RKO (cell line): ENCODE results near the gene PRR23E.

ENCODE experiments used
- DNase-seq: peaks from one replicate; pipeline ENCODE4 v3.0.0-alpha.2; 2016; ENCODE audit warnings: low spot score

Gene PRR23E

GRCh38 chr3:127209840-127210653, 17.1 kb downstream of the PRR23E start:
- no peak for DNase-seq

GRCh38 chr3:127210654-127210943, 17.7 kb downstream of the PRR23E start:
- no peak for DNase-seq

- no peak for DNase-seq
Measured at GRCh38 chr3:127211118-127212060, 18.5 kb downstream of the PRR23E start.

- no peak for DNase-seq
Measured at GRCh38 chr3:127212231-127212630, 19.3 kb downstream of the PRR23E start.

GRCh38 chr3:127212711-127213110, 19.8 kb downstream of the PRR23E start:
- DNase-seq = no peak

GRCh38 chr3:127213381-127213918, 20.5 kb downstream of the PRR23E start:
- no peak for DNase-seq

GRCh38 chr3:127214975-127215374, 22.0 kb downstream of the PRR23E start:
- DNase-seq = no peak

- no peak for DNase-seq
Measured at GRCh38 chr3:127215714-127216414, 22.9 kb downstream of the PRR23E start.

GRCh38 chr3:127216415-127217261, 23.7 kb downstream of the PRR23E start:
- no peak for DNase-seq

GRCh38 chr3:127217596-127218453, 24.9 kb downstream of the PRR23E start:
- DNase-seq = no peak

GRCh38 chr3:127218454-127218922, 25.6 kb downstream of the PRR23E start:
- no peak for DNase-seq

- DNase-seq = no peak
Measured at GRCh38 chr3:127220497-127220896, 27.6 kb downstream of the PRR23E start.

- no peak for DNase-seq
Measured at GRCh38 chr3:127221037-127221436, 28.1 kb downstream of the PRR23E start.

GRCh38 chr3:127221446-127222035, 28.6 kb downstream of the PRR23E start:
- no peak for DNase-seq

GRCh38 chr3:127222163-127222562, 29.2 kb downstream of the PRR23E start:
- DNase-seq = no peak

GRCh38 chr3:127222664-127223063, 29.7 kb downstream of the PRR23E start:
- no peak for DNase-seq

GRCh38 chr3:127224118-127224517, 31.2 kb downstream of the PRR23E start:
- DNase-seq = no peak

- no peak for DNase-seq
Measured at GRCh38 chr3:127226457-127226856, 33.5 kb downstream of the PRR23E start.

GRCh38 chr3:127226946-127227842, 34.3 kb downstream of the PRR23E start:
- no peak for DNase-seq
